Colonic mucosa (tissue), 4 donors: Measurements from ENCODE around the gene CAPN15. TPM values are rescaled to one million over a fixed set of nuclear protein-coding genes. Genes with fewer than 3 reads are reported as not detected.
"Not testable (repeated sequence)": the region's sequence is repeated elsewhere in the genome, so short reads cannot be mapped to it uniquely, and the experiment has no call there.

ENCODE experiments used
- DNase-seq: peaks from one replicate; pipeline ENCODE4 v3.0.0-alpha.2; 2020
- H3K27ac ChIP-seq: fragments of 200-600 bp; one replicate; pipeline ENCODE4 v1.8.0; 2021
- H3K27me3 ChIP-seq: fragments of 200-600 bp; one replicate; pipeline ENCODE4 v1.8.0; 2021
- H3K36me3 ChIP-seq: fragments of 200-600 bp; one replicate; pipeline ENCODE4 v1.8.0; 2021
- H3K4me1 ChIP-seq: fragments of 200-600 bp; one replicate; pipeline ENCODE4 v1.8.0; 2021; ENCODE audit warnings: mild to moderate bottlenecking
- H3K4me3 ChIP-seq: fragments of 200-600 bp; one replicate; pipeline ENCODE4 v1.8.0; 2021
- H3K9ac ChIP-seq, 2 donors: one replicate each; pipeline ENCODE4 v1.7.0; 2013; ENCODE audit warnings: control low read depth in 2 of 2, low read depth in 2 of 2, low read length in 2 of 2
- H3K9me3 ChIP-seq: fragments of 200-600 bp; one replicate; pipeline ENCODE4 v1.8.0; 2021
- CTCF ChIP-seq: fragments of 200-600 bp; IDR thresholded peaks from one replicate; pipeline ENCODE4 v1.8.0; 2022; ENCODE audit warnings: antibody characterized with exemption, mild to moderate bottlenecking
- intact Hi-C: fragments of 100-400 bp; cut with DNase I; formaldehyde crosslinking; loops from one replicate; pipeline ENCODE4 v1.14.1; 2022
- total RNA-seq, 2 donors: library from RNA; stranded (reverse); fragmentation: NEBNext Ultra II Directional in 1 of 2; extraction: Animal tissue kit (Norgen Biotek cat#: 25700) in 1 of 2; gene quantifications; one replicate each; pipeline ENCODE4 v1.2.1, GENCODE V29; 2021
- donor health status: healthy.
- donor health status: DM: no; HTN: no; CAD: no.
- donor health status: DM: no; HTN: no; CAD: no.

The CAPN15 gene
- total RNA-seq: 100 to 1,000 TPM in 1 of 2 donors, 10 to 100 TPM in 1; 74.6 to 139 TPM

GRCh38 chr16:527015-527903 is at the start of gene CAPN15:
Gene CAPN15 (plus strand): TSS chr16:527712. CDS start chr16:546839, 19,127 bp downstream.
- intact Hi-C loops: no loop called here
- Histone ChIP-seq H3K4me1 (peaks cover 25% of the 10 kb centered on the region), H3K36me3 (no peaks in the 10 kb centered on the region), H3K9me3 (no peaks in the 10 kb centered on the region), H3K27ac (peak within 1 kb of the TSS; percentile 94), H3K9ac (peak within 1 kb of the TSS; percentile 95 to 97), H3K4me3 (peak within 1 kb of the TSS; percentile 92), H3K27me3 (no peaks in the 10 kb centered on the region)
- DNase-seq: peak; percentile 85
- TF ChIP-seq CTCF: peak; percentile 28

- H3K36me3 ChIP-seq, H3K4me3 ChIP-seq, H3K9ac ChIP-seq, H3K27ac ChIP-seq, DNase-seq, H3K4me1 ChIP-seq, H3K9me3 ChIP-seq, intact Hi-C loops, H3K27me3 ChIP-seq: not testable (repeated sequence)
These were observed 49.2 kb upstream of the CAPN15 start for GRCh38 chr16:478287-478686.

GRCh38 chr16:482468-483185 is 44.9 kb upstream of the CAPN15 start:
- no peak overlapping the region for H3K27ac ChIP-seq
- H3K4me3 ChIP-seq: no peak overlapping the region
- H3K36me3 ChIP-seq: no peaks in the 10 kb centered on the region
- DNase-seq: no peak
- no peaks in the 10 kb centered on the region for H3K4me1 ChIP-seq
- H3K9ac ChIP-seq: no peak overlapping the region
- no peaks in the 10 kb centered on the region for H3K27me3 ChIP-seq
- no peak for TF ChIP-seq CTCF
- intact Hi-C loops: loop anchor here (10.0 kb wide), 1 partner anchor 98 kb away; the partner anchor contains the start of gene PGAP6
- H3K9me3 ChIP-seq: no peaks in the 10 kb centered on the region

- DNase-seq: no peak
- intact Hi-C loops: loop anchor here (10.0 kb wide), 1 partner anchor 99 kb away; the partner anchor contains the start of gene PGAP6
- Histone ChIP-seq H3K4me1 (no peaks in the 10 kb centered on the region), H3K4me3 (no peak overlapping the region), H3K27ac (no peak overlapping the region), H3K9ac (no peak overlapping the region), H3K27me3 (no peaks in the 10 kb centered on the region), H3K36me3 (no peaks in the 10 kb centered on the region), H3K9me3 (no peaks in the 10 kb centered on the region)
- no peak for TF ChIP-seq CTCF
These were observed 44.0 kb upstream of the CAPN15 start for GRCh38 chr16:483341-484075.

- Histone ChIP-seq H3K4me3 (no peak overlapping the region), H3K9ac (no peak overlapping the region), H3K4me1 (no peaks in the 10 kb centered on the region), H3K27me3 (no peaks in the 10 kb centered on the region), H3K27ac (no peak overlapping the region), H3K36me3 (no peaks in the 10 kb centered on the region), H3K9me3 (no peaks in the 10 kb centered on the region)
- no peak for DNase-seq
- intact Hi-C loops: loop anchor here (10.0 kb wide), 1 partner anchor 105 kb away; the partner anchor contains the start of gene PGAP6
- no peak for TF ChIP-seq CTCF
These were observed 37.9 kb upstream of the CAPN15 start for GRCh38 chr16:489606-490005.
